ENCODE results near the gene ASPG. TPM values are rescaled to one million over a fixed set of nuclear protein-coding genes. Genes with fewer than 3 reads are reported as not detected.

Gene ASPG
- polyA plus RNA-seq, 3 donors: 0.01 TPM; not detected in 2

GRCh38 chr14:104123879-104124278 lies 38.4 kb downstream of the ASPG start:
- Histone ChIP-seq H3K79me2 (ENCODE audit: insufficient read depth, low read length) (no peaks in the 10 kb centered on the region), H2AFZ (ENCODE audit: insufficient read depth, low read depth, low read length, poor library complexity, severe bottlenecking) (no peak overlapping the region), H3K9me3 (replicated peaks in 1 of 2; ENCODE audit: control insufficient read depth in 1 of 2, insufficient read depth in 1 of 2, low read length in 2 of 2) (peaks cover 0 to 8% of the 10 kb centered on the region in 2 donors), H3K9ac (ENCODE audit: insufficient read depth, low read length, poor library complexity, severe bottlenecking) (no peak overlapping the region), H3K4me1 (ENCODE audit: control insufficient read depth in 1 of 2, insufficient read depth in 2 of 2, low read length in 2 of 2) (no peaks in the 10 kb centered on the region), H3K4me2 (replicated peaks; ENCODE audit: extremely low read depth, low read length, poor library complexity, severe bottlenecking) (no peak overlapping the region), H3K27ac (ENCODE audit: low read depth in 1 of 2, low read length in 2 of 2) (no peak overlapping the region), H3K4me3 (replicated peaks in 1 of 3; ENCODE audit: low read depth in 2 of 3, low read length in 3 of 3) (no peak overlapping the region), H4K20me1 (ENCODE audit: insufficient read depth, low read length) (no peaks in the 10 kb centered on the region), H3K36me3 (replicated peaks in 1 of 2; ENCODE audit: control insufficient read depth in 1 of 2, insufficient read depth in 2 of 2, low read length in 2 of 2) (no peaks in the 10 kb centered on the region), H3K27me3 (ENCODE audit: control insufficient read depth in 2 of 2, insufficient read depth in 2 of 2, low read length in 2 of 2) (peaks cover 0 to 2% of the 10 kb centered on the region in 2 donors)
- no peak for DNase-seq
- no peak overlapping the region for H3K27ac Mint-ChIP-seq
- WGBS (ENCODE audit: insufficient coverage): no CpG with 5 or more reads among the region's 1 CpG
- TF ChIP-seq CTCF (IDR thresholded peaks at IDR 0.05): no peak
- no peaks in the 10 kb centered on the region for H3K36me3 Mint-ChIP-seq
- peaks cover 14 to 41% (median 18%) of the 10 kb centered on the region in 3 donors for H3K27me3 Mint-ChIP-seq (ENCODE audit: low read depth in 3 of 3)
- H3K4me3 Mint-ChIP-seq: no peak overlapping the region
- intact Hi-C loops (cut with micrococcal nuclease): no loop called here
- H3K9me3 Mint-ChIP-seq: peaks cover 9 to 28% (median 20%) of the 10 kb centered on the region in 7 donors
- H3K4me1 Mint-ChIP-seq: no peaks in the 10 kb centered on the region

- WGBS (ENCODE audit: insufficient coverage): no CpG with 5 or more reads among the region's 4 CpGs
- peaks cover 18 to 38% (median 28%) of the 10 kb centered on the region in 7 donors for H3K9me3 Mint-ChIP-seq
- H3K9me3 ChIP-seq (replicated peaks in 1 of 2; ENCODE audit: control insufficient read depth in 1 of 2, insufficient read depth in 1 of 2, low read length in 2 of 2): peaks cover 8 to 12% of the 10 kb centered on the region in 2 donors
These were observed 39.5 kb downstream of the ASPG start for GRCh38 chr14:104125011-104125410.

More at GRCh38 chr14:104125011-104125410, 39.5 kb downstream of the ASPG start:
- Histone ChIP-seq H2AFZ (ENCODE audit: insufficient read depth, low read depth, low read length, poor library complexity, severe bottlenecking) (no peak overlapping the region), H3K4me2 (replicated peaks; ENCODE audit: extremely low read depth, low read length, poor library complexity, severe bottlenecking) (no peak overlapping the region), H3K9ac (ENCODE audit: insufficient read depth, low read length, poor library complexity, severe bottlenecking) (no peak overlapping the region), H3K79me2 (ENCODE audit: insufficient read depth, low read length) (no peaks in the 10 kb centered on the region), H4K20me1 (ENCODE audit: insufficient read depth, low read length) (no peaks in the 10 kb centered on the region), H3K27me3 (ENCODE audit: control insufficient read depth in 2 of 2, insufficient read depth in 2 of 2, low read length in 2 of 2) (peaks cover 0 to 2% of the 10 kb centered on the region in 2 donors), H3K36me3 (replicated peaks in 1 of 2; ENCODE audit: control insufficient read depth in 1 of 2, insufficient read depth in 2 of 2, low read length in 2 of 2) (no peaks in the 10 kb centered on the region), H3K4me1 (ENCODE audit: control insufficient read depth in 1 of 2, insufficient read depth in 2 of 2, low read length in 2 of 2) (no peaks in the 10 kb centered on the region), H3K27ac (ENCODE audit: low read depth in 1 of 2, low read length in 2 of 2) (no peak overlapping the region), H3K4me3 (replicated peaks in 1 of 3; ENCODE audit: low read depth in 2 of 3, low read length in 3 of 3) (no peak overlapping the region)
- DNase-seq: no peak
- no peak overlapping the region for H3K4me3 Mint-ChIP-seq
- no peaks in the 10 kb centered on the region for H3K4me1 Mint-ChIP-seq
- H3K27me3 Mint-ChIP-seq (ENCODE audit: low read depth in 3 of 3): peaks cover 14 to 37% (median 15%) of the 10 kb centered on the region in 3 donors
- intact Hi-C loops (cut with micrococcal nuclease): no loop called here
- no peak overlapping the region for H3K27ac Mint-ChIP-seq
- no peaks in the 10 kb centered on the region for H3K36me3 Mint-ChIP-seq
- no peak for TF ChIP-seq CTCF (IDR thresholded peaks at IDR 0.05)

Data from CD14-positive monocyte (primary cell).